PC-3 (cell line): ENCODE measurements around the gene PPFIBP2. TPM values are rescaled to one million over a fixed set of nuclear protein-coding genes. Genes with fewer than 3 reads are reported as not detected.
"Not testable (repeated sequence)": the region's sequence is repeated elsewhere in the genome, so short reads cannot be mapped to it uniquely, and the experiment has no call there.

Experiments used
- ATAC-seq: fragments of 200-7000 bp; cut with Tn5 transposase; 2 replicates; pipeline ENCODE4 v1.9.1; 2020; ENCODE audit warnings: mild to moderate bottlenecking, moderate library complexity
- BruUV-seq: library from RNA; stranded (reverse); fragments of 400-500 nt; replicated peaks from 2 replicates; lab custom pipeline; 2021; lab: Mats Ljungman, UMichigan
- CTCF ChIA-PET: fragments of 300-600 bp; sonication (Branson Sonifier 250); formaldehyde crosslinking; loops from one replicate; lab custom pipeline; 2022; ENCODE audit warnings: antibody characterized with exemption; lab: Charles Lee
- POLR2A ChIA-PET: fragments of 300-600 bp; sonication (Branson Sonifier 250); formaldehyde crosslinking; loops from one replicate; lab custom pipeline; 2022; ENCODE audit warnings: antibody characterized with exemption; ENCODE audit not compliant: unreplicated experiment; lab: Charles Lee
- DNase-seq: peaks from one replicate; pipeline ENCODE4 v3.0.0-alpha.2; 2015
- H2AFZ ChIP-seq: fragments of 300-600 bp; sonication (generic); 2 replicates; pipeline ENCODE4 v1.6.0; 2016; ENCODE audit warnings: antibody characterized with exemption, low read length
- H3F3A ChIP-seq: fragments of 300-600 bp; sonication (generic); one replicate; pipeline ENCODE4 v1.6.0; 2017; ENCODE audit warnings: antibody characterized with exemption, low read length, control low read depth, mild to moderate bottlenecking; ENCODE audit not compliant: unreplicated experiment
- H3K27ac ChIP-seq: fragments of 300-600 bp; sonication (generic); 2 replicates; pipeline ENCODE4 v1.5.1; 2016; ENCODE audit warnings: mild to moderate bottlenecking, low read length
- H3K27me3 ChIP-seq: fragments of 300-600 bp; sonication (generic); 2 replicates; pipeline ENCODE4 v1.6.1; 2016; ENCODE audit warnings: low read length, mixed read lengths
- H3K36me3 ChIP-seq: fragments of 300-600 bp; sonication (generic); 2 replicates; pipeline ENCODE4 v1.6.1; 2016; ENCODE audit warnings: low read depth, mixed run types, low read length, mixed read lengths
- H3K4me1 ChIP-seq: fragments of 300-600 bp; sonication (generic); 2 replicates; pipeline ENCODE4 v1.5.1; 2016; ENCODE audit warnings: low read length; ENCODE audit not compliant: insufficient read depth
- H3K4me2 ChIP-seq: fragments of 300-600 bp; sonication (generic); 2 replicates; pipeline ENCODE4 v1.6.0; 2016; ENCODE audit warnings: low read length
- H3K4me3 ChIP-seq: fragments of 300-600 bp; sonication (generic); 2 replicates; pipeline ENCODE4 v1.5.1; 2016; ENCODE audit warnings: mild to moderate bottlenecking, low read length, mixed read lengths
- H3K79me2 ChIP-seq: fragments of 300-600 bp; sonication (generic); 2 replicates; pipeline ENCODE4 v1.6.1; 2017; ENCODE audit warnings: low read length, mixed read lengths
- H3K9ac ChIP-seq: fragments of 300-600 bp; sonication (generic); 2 replicates; pipeline ENCODE4 v1.6.0; 2016; ENCODE audit warnings: mild to moderate bottlenecking, low read length
- H3K9me2 ChIP-seq: fragments of 300-600 bp; sonication (generic); replicated peaks from 2 replicates; pipeline ENCODE4 v1.6.1; 2016; ENCODE audit warnings: mixed run types, low read length, mixed read lengths
- H3K9me3 ChIP-seq: fragments of 300-600 bp; sonication (generic); 2 replicates; pipeline ENCODE4 v1.6.1; 2016; ENCODE audit warnings: low read length, mixed read lengths
- H4K20me1 ChIP-seq: fragments of 300-600 bp; sonication (generic); 2 replicates; pipeline ENCODE4 v1.6.1; 2016; ENCODE audit warnings: low read length, mixed read lengths
- CTCF ChIP-seq: fragments of 300-600 bp; sonication (generic); conservative IDR thresholded peaks from 2 replicates; pipeline ENCODE4 v1.5.1; 2017; ENCODE audit warnings: antibody characterized with exemption, low read depth, mild to moderate bottlenecking, low read length
- EZH2 ChIP-seq: fragments of 300-600 bp; sonication (generic); IDR thresholded peaks from one replicate; pipeline ENCODE4 v1.6.1; 2017; ENCODE audit warnings: antibody characterized with exemption, mild to moderate bottlenecking, low read length; ENCODE audit not compliant: unreplicated experiment
- EZH2phosphoT487 ChIP-seq: fragments of 300-600 bp; sonication (generic); IDR thresholded peaks from 2 replicates; pipeline ENCODE4 v1.6.1; 2018; ENCODE audit warnings: mild to moderate bottlenecking, antibody characterized with exemption, low read length, borderline replicate concordance
- intact Hi-C: fragments of 100-400 bp; cut with micrococcal nuclease; formaldehyde crosslinking; loops from 2 replicates; pipeline ENCODE4 v1.9.0; 2023
- total RNA-seq: library from RNA; depleted of rRNA; stranded (reverse); fragments of >200 nt; gene quantifications from 2 replicates; pipeline ENCODE4 v1.2.3, GENCODE V29; 2014

The PPFIBP2 gene
- total RNA-seq, 1 experiment from 2014 or later, result 3.2 TPM

GRCh38 chr11:7657306-7658025 lies 143.7 kb downstream of the PPFIBP2 start:
- intact Hi-C loops, result no loop called here
- H3K27me3 ChIP-seq, result no peaks in the 10 kb centered on the region
- H3F3A ChIP-seq, result no peaks in the 10 kb centered on the region
- no peaks in the 10 kb centered on the region for H3K4me1 ChIP-seq
- BruUV-seq, result no TSS peak
- ChIA-PET CTCF (interaction anchor here (0.6 to 1.0 kb wide), 2 partner anchors 86 to 185 kb away, joined by 3 to 6 read pairs; no protein-coding TSS in a partner anchor), POLR2A (no interaction called here)
- no peak overlapping the region for H3K4me2 ChIP-seq
- DNase-seq (peak; percentile 79), ATAC-seq (peak; percentile 71)
- H3K9me2 ChIP-seq, result no peaks in the 10 kb centered on the region
- no peaks in the 10 kb centered on the region for H3K36me3 ChIP-seq
- H3K27ac ChIP-seq, result no peak overlapping the region
- no peak overlapping the region for H3K4me3 ChIP-seq
- no peaks in the 10 kb centered on the region for H4K20me1 ChIP-seq
- H3K9ac ChIP-seq, result no peak overlapping the region
- H3K79me2 ChIP-seq, result no peaks in the 10 kb centered on the region
- no peak for TF ChIP-seq EZH2phosphoT487
- peak; percentile 67 for TF ChIP-seq CTCF
- H2AFZ ChIP-seq, result no peak overlapping the region
- H3K9me3 ChIP-seq, result no peaks in the 10 kb centered on the region

GRCh38 chr11:7663531-7663930 lies 149.7 kb downstream of the PPFIBP2 start:
- H3K9me2 ChIP-seq, H3K4me1 ChIP-seq, H3K9ac ChIP-seq, CTCF ChIA-PET, intact Hi-C loops, DNase-seq, H3K27ac ChIP-seq, POLR2A ChIA-PET, H3K4me2 ChIP-seq, BruUV-seq, H3F3A ChIP-seq, H3K9me3 ChIP-seq, H3K27me3 ChIP-seq, H3K79me2 ChIP-seq, H2AFZ ChIP-seq, ATAC-seq, H3K4me3 ChIP-seq, H4K20me1 ChIP-seq, H3K36me3 ChIP-seq: not testable (repeated sequence)

- no peaks in the 10 kb centered on the region for H3K9me2 ChIP-seq
- no peaks in the 10 kb centered on the region for H3F3A ChIP-seq
- TF ChIP-seq EZH2phosphoT487 (no peak), EZH2 (no peak), CTCF (no peak)
- no peak overlapping the region for H3K4me3 ChIP-seq
- intact Hi-C loops, result loop anchor here (1.0 kb wide), 2 partner anchors 94 to 567 kb away; no protein-coding TSS in a partner anchor
- H3K4me1 ChIP-seq, result no peaks in the 10 kb centered on the region
- no peak overlapping the region for H3K9ac ChIP-seq
- BruUV-seq, result no TSS peak
- H3K27ac ChIP-seq, result no peak overlapping the region
- CTCF ChIA-PET, result interaction anchor here (0.6 kb wide), 1 partner anchor 91 kb away, joined by 3 read pairs; no protein-coding TSS in a partner anchor
- no peaks in the 10 kb centered on the region for H3K79me2 ChIP-seq
- H3K27me3 ChIP-seq, result no peaks in the 10 kb centered on the region
- DNase-seq, result no peak
- POLR2A ChIA-PET, result no interaction called here
- H3K4me2 ChIP-seq, result no peak overlapping the region
- H3K9me3 ChIP-seq, result no peaks in the 10 kb centered on the region
- no peaks in the 10 kb centered on the region for H3K36me3 ChIP-seq
- ATAC-seq, result no peak
- no peaks in the 10 kb centered on the region for H4K20me1 ChIP-seq
- H2AFZ ChIP-seq, result no peak overlapping the region
Measured at GRCh38 chr11:7664867-7665266, 151.1 kb downstream of the PPFIBP2 start.
